Motor neuron (in vitro differentiated cells): ENCODE data around the gene TLCD2. TPM values are rescaled to one million over a fixed set of nuclear protein-coding genes. Genes with fewer than 3 reads are reported as not detected.
"Not testable (repeated sequence)": the region's sequence is repeated elsewhere in the genome, so short reads cannot be mapped to it uniquely, and the experiment has no call there.

Source experiments
- ATAC-seq, 8 experiments: fragments of 200-7000 bp; cut with Tn5 transposase; replicated peaks in 6 of 8; 2 replicates each; pipeline ENCODE4 v1.8.0; 2021; ENCODE audit warnings: mild to moderate bottlenecking in 8 of 8, moderate library complexity in 8 of 8
- H3K27ac ChIP-seq, 2 donors: fragments of 250-450 bp; sonication (Bioruptor Pico); 2 replicates each; pipeline ENCODE4 v1.9.0; 2021; ENCODE audit warnings: antibody characterized with exemption in 2 of 2, mild to moderate bottlenecking in 2 of 2, moderate library complexity in 1 of 2
- H3K4me1 ChIP-seq, 2 donors: fragments of 250-450 bp; sonication (Bioruptor Pico); replicated peaks in 1 of 2; 2 replicates each; pipeline ENCODE4 v1.6.1; 2021; ENCODE audit warnings: antibody characterized with exemption in 2 of 2, mild to moderate bottlenecking in 2 of 2, moderate library complexity in 1 of 2
- H3K4me3 ChIP-seq, 5 donors: fragments of 250-450 bp; sonication (Bioruptor Pico); 2 replicates each; pipeline ENCODE4 v1.9.0; 2021; ENCODE audit warnings: antibody characterized with exemption in 5 of 5, mild to moderate bottlenecking in 5 of 5, moderate library complexity in 4 of 5
- WGBS, 10 experiments: fragments of 450-650 bp; shearing (Covaris generic); methylation state at CpG; one replicate each; pipeline ENCODE4 v1.0.0; 2022; 5-methylcytosine and 5-hydroxymethylcytosine counted together
- in situ Hi-C, 9 experiments: fragments of 400-800 bp; cut with MboI; loops; one replicate each; pipeline ENCODE4 v1.15.0; 2021; ENCODE audit warnings: low sequenced_read_pairs in 9 of 9, low pct_unique_long_range_greater_than_20kb in 2 of 9; ENCODE audit not compliant: unreplicated experiment in 9 of 9
- total RNA-seq, 8 experiments: library from RNA; unstranded; fragments of 300-600 nt; gene quantifications; 2 replicates each; pipeline versions ENCODE4 v1.2.3 to v1.2.4, GENCODE V29; 2022

Gene TLCD2
- total RNA-seq, 8 experiments from 2014 or later = 0.25 to 5.6 (median 1.7) TPM

DNA sequence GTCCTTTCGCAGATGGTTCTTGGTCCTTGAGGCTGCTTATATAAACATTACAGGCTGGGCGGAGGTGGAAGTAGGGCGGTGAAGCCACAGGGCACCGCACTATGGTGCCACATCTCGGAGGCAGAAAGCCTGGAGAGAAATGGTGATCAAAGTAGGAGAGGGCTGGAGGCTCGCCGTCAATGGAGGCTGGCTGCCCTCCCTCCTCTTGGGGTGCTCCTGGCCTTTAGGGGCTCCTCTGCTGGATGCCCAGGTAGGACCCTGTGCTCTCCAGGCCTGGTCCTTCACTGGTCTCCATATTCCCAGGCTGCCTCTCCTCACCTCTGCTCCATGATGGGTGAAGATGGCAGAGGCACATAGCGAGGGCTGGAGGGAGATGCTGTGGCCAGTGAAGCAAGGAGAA is 2.1 kb upstream of the TLCD2 start:
- H3K27ac ChIP-seq = no peak overlapping the region
- in situ Hi-C loops = loop anchor here in 4 of 9 experiments (25.0 kb wide), 1 partner anchor 325 kb away; the partner anchor contains the start of genes DPH1 (in 4 of the 4), OVCA2 (in 4 of the 4) and RTN4RL1 (in 4 of the 4)
- WGBS, 10 experiments = 74 to 100% (median 96%) methylated on average over 2 to 7 of the region's 8 CpGs
- no peak for ATAC-seq
- no peak overlapping the region for H3K4me3 ChIP-seq
- peaks cover 7 to 12% of the 10 kb centered on the region in 2 donors for H3K4me1 ChIP-seq

GRCh38 chr17:1711804-1712203 is 1.6 kb upstream of the TLCD2 start:
- 51 to 100% (median 88%) methylated on average over 1 to 4 of the region's 4 CpGs; no CpG with 5 or more reads in 1 of the 10 experiments for WGBS, 10 experiments
- no peak for ATAC-seq
- no peak overlapping the region for H3K4me3 ChIP-seq
- H3K4me1 ChIP-seq = peaks cover 7 to 12% of the 10 kb centered on the region in 2 donors
- H3K27ac ChIP-seq = no peak overlapping the region
- in situ Hi-C loops = loop anchor here in 4 of 9 experiments (25.0 kb wide), 1 partner anchor 325 kb away; the partner anchor contains the start of genes DPH1 (in 4 of the 4), OVCA2 (in 4 of the 4) and RTN4RL1 (in 4 of the 4)

GRCh38 chr17:1710807-1711553 is 803 bp upstream of the TLCD2 start:
- in situ Hi-C loops = loop anchor here in 4 of 9 experiments (25.0 kb wide), 1 partner anchor 326 kb away; the partner anchor contains the start of genes DPH1 (in 4 of the 4), OVCA2 (in 4 of the 4) and RTN4RL1 (in 4 of the 4)

DNA sequence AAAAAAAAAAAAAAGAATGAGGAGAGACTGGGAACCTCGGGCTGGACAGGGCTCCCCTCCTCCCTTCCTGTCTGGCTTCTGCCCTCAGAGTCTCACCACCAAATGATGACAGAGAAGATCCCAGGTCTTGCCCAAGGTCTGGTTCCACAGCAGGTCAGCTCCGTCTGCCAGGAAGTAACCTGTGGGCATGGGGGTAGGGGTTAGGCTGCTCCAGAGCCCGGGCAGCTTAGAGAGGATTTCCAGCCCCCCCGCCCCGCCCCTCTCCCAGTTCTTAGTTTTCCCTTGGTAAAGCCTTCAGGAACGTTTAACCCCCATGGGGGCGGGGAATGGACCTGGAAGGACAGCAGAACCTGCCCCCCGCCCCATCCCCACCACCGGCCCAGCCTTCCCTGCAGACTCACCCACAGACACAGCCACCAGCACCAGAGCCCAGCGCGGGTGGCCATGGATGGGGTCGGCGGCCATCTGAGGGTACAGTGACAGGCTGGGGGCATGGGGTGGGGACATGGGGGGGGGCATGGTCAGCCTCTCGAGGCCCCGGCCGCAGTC is 700 bp downstream of the TLCD2 start:
- Histone ChIP-seq H3K27ac (no peak overlapping the region), H3K4me3 (peak overlapping the region; percentile 30 to 67 (median 47)), H3K4me1 (peaks cover 7 to 12% of the 10 kb centered on the region in 2 donors)
- in situ Hi-C loops = loop anchor here in 4 of 9 experiments (25.0 kb wide), 1 partner anchor 328 kb away; the partner anchor contains the start of genes DPH1 (in 4 of the 4), OVCA2 (in 4 of the 4) and RTN4RL1 (in 4 of the 4)
- 10 to 100% (median 17%) methylated on average over 1 to 2 of the region's 16 CpGs; no CpG with 5 or more reads in 6 of the 10 experiments for WGBS, 10 experiments
- peak in 5 of 8 experiments; percentile 0 to 15 (median 2) for ATAC-seq

More at GRCh38 chr17:1710807-1711553, 803 bp upstream of the TLCD2 start:
- Histone ChIP-seq H3K4me3 (peak overlapping the region in 4 of 5 donors; percentile 37 to 67 (median 56)), H3K4me1 (peaks cover 7 to 12% of the 10 kb centered on the region in 2 donors), H3K27ac (no peak overlapping the region)
- ATAC-seq = no peak
- 35 to 80% (median 71%) methylated on average over 1 to 4 of the region's 14 CpGs; no CpG with 5 or more reads in 7 of the 10 experiments for WGBS, 10 experiments

DNA sequence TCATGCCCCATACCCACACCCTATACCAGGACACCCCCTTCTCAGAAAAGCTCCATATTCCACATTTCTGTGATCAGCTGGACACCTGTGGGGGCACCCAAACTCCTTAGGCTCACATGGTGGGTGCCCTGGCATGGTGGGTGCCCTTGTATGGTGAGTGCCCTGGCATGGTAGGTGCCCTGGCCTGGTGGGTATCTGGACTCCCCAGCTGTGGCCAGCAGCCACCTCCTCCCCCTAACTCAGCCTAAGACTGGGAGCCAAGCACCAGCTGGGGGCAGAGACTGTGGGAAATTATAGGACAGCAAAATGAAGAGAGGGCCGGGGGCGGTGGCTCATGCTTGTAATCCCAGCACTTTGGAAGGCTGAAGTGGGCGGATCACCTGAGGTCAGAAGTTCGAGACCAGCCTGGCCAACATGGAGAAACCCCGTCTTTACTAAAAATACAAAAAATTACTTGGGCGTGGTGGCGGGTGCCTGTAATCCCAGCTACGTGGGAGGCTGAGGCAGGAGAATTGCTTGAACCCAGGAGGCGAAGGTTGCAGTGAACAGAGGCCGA is 1.3 kb downstream of the TLCD2 start:
- WGBS, 10 experiments = 93 to 100% (median 95%) methylated on average over 3 to 6 of the region's 10 CpGs; no CpG with 5 or more reads in 4 of the 10 experiments
- in situ Hi-C loops = loop anchor here in 4 of 9 experiments (25.0 kb wide), 1 partner anchor 328 kb away; the partner anchor contains the start of genes DPH1 (in 4 of the 4), OVCA2 (in 4 of the 4) and RTN4RL1 (in 4 of the 4)

GRCh38 chr17:1707107-1707506 is 3.1 kb downstream of the TLCD2 start:
- 80 to 100% (median 88%) methylated on average over 1 to 5 of the region's 5 CpGs; no CpG with 5 or more reads in 4 of the 10 experiments for WGBS, 10 experiments
- no peak for ATAC-seq
- in situ Hi-C loops = loop anchor here in 4 of 9 experiments (25.0 kb wide), 1 partner anchor 330 kb away; the partner anchor contains the start of genes DPH1 (in 4 of the 4), OVCA2 (in 4 of the 4) and RTN4RL1 (in 4 of the 4)
- no peak overlapping the region for H3K27ac ChIP-seq
- H3K4me1 ChIP-seq = peaks cover 5% of the 10 kb centered on the region in 2 donors
- H3K4me3 ChIP-seq = no peak overlapping the region

More for the DNA sequence above, 1.3 kb downstream of the TLCD2 start:
- not testable (repeated sequence) for H3K27ac ChIP-seq, H3K4me3 ChIP-seq, ATAC-seq, H3K4me1 ChIP-seq

DNA sequence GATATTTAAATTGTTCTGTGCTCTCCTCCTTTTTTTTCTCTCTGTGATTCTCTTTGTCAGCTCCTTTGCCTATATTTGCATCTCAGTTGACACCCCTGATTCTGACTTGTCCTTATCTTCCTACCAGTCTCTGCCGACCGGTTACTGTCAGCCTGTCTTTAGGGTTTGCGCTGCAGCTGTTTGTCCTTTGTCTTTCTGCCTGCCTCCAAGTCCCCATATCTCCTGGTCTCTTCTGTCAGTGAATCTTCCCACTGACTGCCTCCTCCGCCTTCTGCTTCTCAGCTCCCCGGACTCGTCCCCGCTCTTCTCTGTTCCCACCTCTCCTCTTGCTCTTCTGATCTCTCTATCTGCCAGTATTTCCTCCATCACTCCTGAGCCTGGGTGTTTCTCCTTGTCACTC is 5.2 kb downstream of the TLCD2 start:
- in situ Hi-C loops = loop anchor here in 4 of 9 experiments (25.0 kb wide), 1 partner anchor 332 kb away; the partner anchor contains the start of genes DPH1 (in 4 of the 4), OVCA2 (in 4 of the 4) and RTN4RL1 (in 4 of the 4)
- H3K4me3 ChIP-seq = no peak overlapping the region
- peaks cover 3 to 5% of the 10 kb centered on the region in 2 donors for H3K4me1 ChIP-seq
- no peak overlapping the region for H3K27ac ChIP-seq
- 30 to 93% (median 76%) methylated on average over 2 to 7 of the region's 7 CpGs; no CpG with 5 or more reads in 2 of the 10 experiments for WGBS, 10 experiments
- ATAC-seq = no peak

- in situ Hi-C loops = loop anchor here in 4 of 9 experiments (25.0 kb wide), 1 partner anchor 334 kb away; the partner anchor contains the start of genes DPH1 (in 4 of the 4), OVCA2 (in 4 of the 4) and RTN4RL1 (in 4 of the 4)
- 20 to 80% (median 55%) methylated on average over 1 to 4 of the region's 4 CpGs; no CpG with 5 or more reads in 1 of the 10 experiments for WGBS, 10 experiments
These were observed 7.1 kb downstream of the TLCD2 start for GRCh38 chr17:1703063-1703462.

GRCh38 chr17:1699891-1700290 is 10.3 kb downstream of the TLCD2 start:
- not testable (repeated sequence) for H3K4me3 ChIP-seq, ATAC-seq, H3K27ac ChIP-seq, H3K4me1 ChIP-seq
- in situ Hi-C loops = loop anchor here in 4 of 9 experiments (25.0 kb wide), 1 partner anchor 337 kb away; the partner anchor contains the start of genes DPH1 (in 4 of the 4), OVCA2 (in 4 of the 4) and RTN4RL1 (in 4 of the 4)
- WGBS, 10 experiments = 29 to 100% (median 75%) methylated on average over 1 to 2 of the region's 5 CpGs; no CpG with 5 or more reads in 3 of the 10 experiments

More at GRCh38 chr17:1703063-1703462, 7.1 kb downstream of the TLCD2 start:
- H3K4me1 ChIP-seq = no peaks in the 10 kb centered on the region
- ATAC-seq = no peak
- H3K27ac ChIP-seq = no peak overlapping the region
- no peak overlapping the region for H3K4me3 ChIP-seq

DNA sequence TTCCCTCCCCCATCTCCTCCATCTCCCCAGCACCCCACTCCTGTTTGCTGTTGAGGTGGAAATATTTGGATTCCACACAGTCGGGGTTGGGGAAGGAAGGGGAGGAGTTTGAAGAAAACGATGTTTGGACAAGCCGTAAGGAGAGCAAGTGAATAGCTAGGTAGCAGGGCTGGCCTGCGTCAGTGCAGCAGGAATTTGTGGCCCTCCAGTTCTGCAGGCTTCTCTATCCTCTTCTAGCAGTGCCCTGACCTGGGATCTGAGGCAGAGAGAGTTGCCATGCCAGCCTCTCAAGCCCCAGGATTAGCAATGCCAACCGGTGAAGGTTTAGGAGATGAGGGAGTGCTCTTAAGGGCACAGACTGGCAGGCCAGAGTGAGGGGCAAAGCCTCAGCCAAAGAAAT is 12.5 kb downstream of the TLCD2 start:
- ATAC-seq = no peak
- in situ Hi-C loops = no loop called here
- Histone ChIP-seq H3K27ac (no peak overlapping the region), H3K4me3 (no peak overlapping the region), H3K4me1 (no peaks in the 10 kb centered on the region)
- 27 to 54% (median 50%) methylated on average over 2 to 4 of the region's 5 CpGs; no CpG with 5 or more reads in 5 of the 10 experiments for whole genome bisulfite sequencing, 10 experiments

- in situ Hi-C loops = no loop called here
These were observed 14.8 kb downstream of the TLCD2 start for GRCh38 chr17:1695365-1695764.

GRCh38 chr17:1693339-1693738 is 16.8 kb downstream of the TLCD2 start:
- H3K4me3 ChIP-seq = no peak overlapping the region
- in situ Hi-C loops = no loop called here
- no peak for ATAC-seq
- H3K4me1 ChIP-seq = no peaks in the 10 kb centered on the region
- no peak overlapping the region for H3K27ac ChIP-seq
- WGBS, 10 experiments = 62 to 100% (median 88%) methylated on average over 3 to 7 of the region's 7 CpGs; no CpG with 5 or more reads in 1 of the 10 experiments

More at GRCh38 chr17:1695365-1695764, 14.8 kb downstream of the TLCD2 start:
- Histone ChIP-seq H3K27ac (no peak overlapping the region), H3K4me3 (no peak overlapping the region), H3K4me1 (no peaks in the 10 kb centered on the region)
- 67 to 100% (median 76%) methylated on average over 1 to 8 of the region's 8 CpGs; no CpG with 5 or more reads in 3 of the 10 experiments for WGBS, 10 experiments
- no peak for ATAC-seq
